Measurements from ENCODE around the gene MT3.
A peak's percentile ranks its signal among the peaks of the same experiment; 100 is the strongest.

Gene MT3

DNA sequence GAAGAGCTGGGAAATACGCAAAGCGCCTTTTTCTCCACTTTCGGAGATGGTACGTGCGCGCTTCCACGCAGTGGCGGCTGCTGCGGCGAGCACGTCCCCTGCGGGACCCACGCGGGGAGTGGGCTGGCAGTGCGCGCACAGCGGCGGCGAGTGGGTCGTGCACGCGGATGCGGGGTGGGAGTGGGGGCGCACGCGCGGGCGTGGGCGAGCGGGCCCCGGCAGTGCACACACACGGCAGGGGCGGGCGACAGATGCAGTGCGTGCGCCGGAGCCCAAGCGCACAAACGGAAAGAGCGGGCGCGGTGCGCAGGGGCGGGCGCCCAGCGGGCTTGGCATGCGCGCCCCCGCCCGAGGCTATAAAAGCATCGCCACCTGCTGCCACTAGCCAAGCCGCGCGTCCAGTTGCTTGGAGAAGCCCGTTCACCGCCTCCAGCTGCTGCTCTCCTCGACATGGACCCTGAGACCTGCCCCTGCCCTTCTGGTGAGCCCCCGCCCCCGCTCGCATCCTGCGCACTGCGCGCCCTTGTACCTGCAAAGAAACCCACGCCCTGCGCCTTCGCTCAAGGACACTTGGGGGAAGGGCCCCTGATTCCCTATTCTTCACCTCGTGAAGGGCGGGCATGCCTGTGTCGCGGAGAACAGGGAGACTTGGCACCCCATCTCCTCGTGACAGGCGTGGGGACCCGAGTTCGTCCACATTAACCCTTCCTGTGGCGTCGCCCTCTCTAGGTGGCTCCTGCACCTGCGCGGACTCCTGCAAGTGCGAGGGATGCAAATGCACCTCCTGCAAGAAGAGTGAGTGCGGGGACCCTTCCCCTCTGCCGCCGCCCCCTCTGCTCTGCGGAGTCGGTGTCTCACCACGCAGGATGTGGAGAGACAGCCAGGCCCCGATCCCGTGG lies at the start of gene MT3:
Gene MT3, plus strand, starts transcription at position 388 of the 899 bp plus-strand sequence. Its CDS starts 63 bp downstream, at position 451.
- H3K27me3 Mint-ChIP-seq = peaks cover 22% of the 10 kb centered on the region
- peaks cover 11% of the 10 kb centered on the region for H3K4me1 Mint-ChIP-seq

DNA sequence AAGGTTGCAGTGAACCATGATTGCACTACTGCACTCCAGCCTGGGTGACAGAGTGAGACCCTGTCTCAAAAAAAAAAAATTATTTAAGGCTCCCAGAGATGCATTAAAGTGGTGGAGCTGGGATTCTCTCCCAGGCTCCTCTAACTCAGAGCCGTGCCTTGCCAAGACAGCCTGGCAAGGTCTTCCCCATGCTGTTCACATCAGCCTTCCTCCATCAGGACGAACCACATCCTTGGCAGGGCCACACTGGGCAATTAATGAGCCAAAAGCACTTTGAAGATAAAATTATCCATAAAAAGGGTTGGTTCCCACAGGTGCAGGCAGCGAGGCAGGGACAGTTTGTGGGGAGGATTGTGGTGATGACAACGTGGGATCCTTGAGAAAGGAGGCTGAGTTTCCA lies 49.7 kb upstream of the MT3 start:
- Mint-ChIP-seq H3K27me3 (peaks cover 6% of the 10 kb centered on the region), H3K36me3 (ENCODE audit: low read depth) (no peaks in the 10 kb centered on the region), H3K9me3 (no peaks in the 10 kb centered on the region), H3K4me1 (no peaks in the 10 kb centered on the region), H3K27ac (no peak overlapping the region), H3K4me3 (no peak overlapping the region)
- DNase-seq = no peak
- no peak for ATAC-seq

More for the DNA sequence above, at the start of gene MT3:
- Mint-ChIP-seq H3K27ac (no peak within 1 kb of the TSS), H3K36me3 (ENCODE audit: low read depth) (no peaks in the 10 kb centered on the region), H3K4me3 (peak within 1 kb of the TSS; percentile 76), H3K9me3 (no peaks in the 10 kb centered on the region)
- DNase-seq = peak; percentile 55
- ATAC-seq = peak; percentile 56

DNA sequence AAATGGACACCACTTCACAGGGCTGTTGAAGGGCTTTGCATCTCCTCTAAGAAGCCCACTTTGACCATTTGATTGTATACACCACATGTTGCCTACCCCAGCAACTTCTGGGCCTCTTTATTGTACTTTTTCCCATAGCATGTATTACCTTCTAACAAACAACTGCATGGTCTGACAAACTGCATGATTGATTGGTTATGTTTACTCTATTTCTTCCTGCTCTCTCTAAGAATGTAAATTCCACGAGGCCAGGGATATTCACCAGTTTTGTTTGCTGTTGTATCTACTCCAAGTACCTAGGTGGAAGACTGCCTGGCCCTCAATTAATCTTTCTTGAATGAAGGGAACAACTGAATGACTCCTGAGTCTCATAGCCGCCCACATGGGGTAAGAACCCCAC lies 47.3 kb upstream of the MT3 start:
- Mint-ChIP-seq H3K4me3 (no peak overlapping the region), H3K4me1 (no peaks in the 10 kb centered on the region), H3K36me3 (ENCODE audit: low read depth) (no peaks in the 10 kb centered on the region), H3K9me3 (no peaks in the 10 kb centered on the region), H3K27ac (no peak overlapping the region), H3K27me3 (peaks cover 4% of the 10 kb centered on the region)
- ATAC-seq (no peak), DNase-seq (no peak)

DNA sequence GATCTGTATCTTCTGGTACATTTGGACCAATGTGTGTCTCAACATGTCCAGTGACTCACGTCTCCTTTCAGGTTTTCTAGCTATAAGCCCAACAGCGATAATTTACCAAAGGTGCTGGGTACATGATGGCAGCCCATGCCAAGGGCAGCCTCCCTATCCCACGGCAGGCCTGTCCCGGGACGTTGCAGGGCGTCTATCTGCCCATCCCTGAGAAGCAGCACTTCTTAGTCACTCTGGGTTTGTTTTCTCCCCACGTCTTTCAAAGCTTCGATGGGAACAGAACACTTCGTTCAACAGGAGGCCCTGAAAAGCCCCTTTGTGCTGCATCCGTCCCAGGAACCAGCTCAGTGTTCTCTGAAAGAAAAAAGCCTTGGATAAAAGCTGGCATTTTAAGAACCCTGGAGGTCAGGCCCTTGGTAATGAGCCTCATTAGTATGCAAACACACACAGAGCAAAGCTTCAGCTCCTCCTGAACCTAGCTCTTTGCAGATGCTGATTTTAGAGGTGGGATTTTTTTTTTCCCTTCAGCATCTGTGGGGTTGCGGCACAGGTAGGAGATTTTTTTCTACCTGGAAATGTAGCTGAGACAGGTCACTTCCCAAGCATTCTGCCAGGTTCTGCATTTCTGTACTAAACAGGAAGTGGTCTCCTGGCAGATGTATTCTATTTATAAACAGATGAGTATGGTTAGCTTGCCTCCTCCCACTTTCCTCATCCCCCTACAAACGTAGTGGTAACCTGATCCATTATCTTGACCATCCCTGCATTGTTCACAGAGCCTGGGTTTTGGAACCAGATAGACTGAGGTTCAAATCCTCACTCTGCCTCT lies 42.0 kb upstream of the MT3 start:
- DNase-seq (no peak), ATAC-seq (no peak)
- Mint-ChIP-seq H3K4me1 (peaks cover 17% of the 10 kb centered on the region), H3K4me3 (no peak overlapping the region), H3K27me3 (peaks cover 1% of the 10 kb centered on the region), H3K9me3 (no peaks in the 10 kb centered on the region), H3K27ac (peak overlapping the region; percentile 62), H3K36me3 (ENCODE audit: low read depth) (no peaks in the 10 kb centered on the region)

DNA sequence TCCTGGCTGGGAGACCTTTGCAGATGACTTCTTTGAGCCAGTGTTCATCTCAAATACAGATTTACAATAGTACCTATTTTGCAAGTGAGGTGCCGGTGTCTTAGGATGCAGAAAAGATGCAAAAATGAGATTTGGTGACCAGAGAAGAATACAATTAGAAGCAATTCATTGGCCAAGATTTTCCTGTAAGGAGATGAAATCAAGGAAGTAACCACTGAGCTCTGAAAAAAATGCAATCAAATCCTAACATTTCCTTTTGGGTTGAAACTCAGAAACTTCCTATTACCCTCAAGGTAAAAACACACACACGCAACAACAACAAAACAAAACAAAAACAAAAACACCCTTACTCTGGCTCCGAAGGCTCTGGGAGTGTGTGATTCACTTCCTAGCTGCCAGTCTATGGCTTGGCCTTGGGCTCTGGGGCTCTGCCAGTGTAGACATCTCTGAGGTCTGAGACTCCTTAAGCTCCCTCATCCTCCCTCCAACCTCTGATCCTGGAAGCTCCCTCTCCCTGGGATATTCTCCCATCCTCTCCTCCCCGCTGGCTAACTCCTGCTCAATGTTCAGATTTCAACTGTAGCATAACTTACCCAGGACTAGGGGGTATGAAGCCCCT lies 41.3 kb upstream of the MT3 start:
- Mint-ChIP-seq H3K36me3 (ENCODE audit: low read depth) (no peaks in the 10 kb centered on the region), H3K27me3 (no peaks in the 10 kb centered on the region), H3K9me3 (no peaks in the 10 kb centered on the region), H3K4me1 (peaks cover 17% of the 10 kb centered on the region), H3K4me3 (no peak overlapping the region), H3K27ac (peak overlapping the region; percentile 62)
- DNase-seq = no peak
- ATAC-seq = no peak

DNA sequence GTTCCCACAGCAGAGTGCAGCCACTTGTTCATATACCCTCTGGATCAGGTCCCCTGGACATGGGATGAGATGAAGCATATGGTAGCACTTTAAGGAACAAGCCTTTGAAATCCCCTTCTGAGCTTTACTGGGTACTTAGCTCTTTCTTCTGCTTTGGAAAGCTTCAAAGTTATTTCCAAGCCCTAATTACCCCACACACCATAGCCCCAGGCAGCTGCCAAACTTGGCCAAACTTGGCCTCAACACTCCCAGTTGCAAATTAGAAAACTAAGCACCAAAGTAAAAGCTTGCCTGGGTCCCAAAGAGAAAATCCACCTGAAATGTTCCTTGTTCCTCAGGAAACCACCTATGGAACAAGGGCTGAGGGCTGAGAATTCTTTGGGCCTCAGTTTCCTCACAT lies 40.2 kb upstream of the MT3 start:
- no peak overlapping the region for H3K27ac Mint-ChIP-seq
- peaks cover 3% of the 10 kb centered on the region for H3K27me3 Mint-ChIP-seq

DNA sequence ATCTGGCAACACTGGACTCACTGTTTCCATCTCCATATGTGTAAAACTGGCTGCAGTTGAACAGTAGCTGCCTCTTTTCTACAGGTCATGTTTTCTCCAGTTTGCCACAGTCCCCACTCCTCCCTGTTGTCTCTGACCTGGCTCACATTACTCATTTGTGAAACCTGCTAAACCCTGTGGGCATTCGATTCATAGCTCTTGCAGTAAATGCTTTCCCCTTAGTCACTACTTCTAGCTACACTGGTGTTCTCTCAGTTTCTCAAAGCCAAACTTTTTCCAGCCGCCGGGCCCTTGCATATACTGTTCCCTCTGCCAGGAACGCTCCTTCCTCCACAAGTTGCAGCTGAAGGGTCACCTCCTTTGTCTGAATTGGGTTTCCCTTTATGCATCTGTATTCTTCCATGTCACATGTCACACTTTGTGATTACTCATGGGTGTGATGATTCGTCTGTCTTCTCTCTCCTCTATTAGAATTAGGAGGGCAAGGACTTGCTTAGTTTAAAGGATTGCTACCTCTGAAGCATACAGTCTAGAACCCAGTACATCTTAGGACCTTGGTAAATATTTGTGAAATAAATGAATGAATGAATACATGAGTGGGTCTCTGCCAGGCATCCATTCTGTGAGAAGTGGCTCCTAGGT lies 39.5 kb upstream of the MT3 start:
- no peak overlapping the region for H3K27ac Mint-ChIP-seq
- DNase-seq (no peak), ATAC-seq (peak; percentile 84)

More for the DNA sequence above, 40.2 kb upstream of the MT3 start:
- H3K4me3 Mint-ChIP-seq = no peak overlapping the region
- H3K4me1 Mint-ChIP-seq = peaks cover 17% of the 10 kb centered on the region
- ATAC-seq = no peak
- DNase-seq = no peak
- H3K9me3 Mint-ChIP-seq = no peaks in the 10 kb centered on the region
- no peaks in the 10 kb centered on the region for H3K36me3 Mint-ChIP-seq (ENCODE audit: low read depth)

DNA sequence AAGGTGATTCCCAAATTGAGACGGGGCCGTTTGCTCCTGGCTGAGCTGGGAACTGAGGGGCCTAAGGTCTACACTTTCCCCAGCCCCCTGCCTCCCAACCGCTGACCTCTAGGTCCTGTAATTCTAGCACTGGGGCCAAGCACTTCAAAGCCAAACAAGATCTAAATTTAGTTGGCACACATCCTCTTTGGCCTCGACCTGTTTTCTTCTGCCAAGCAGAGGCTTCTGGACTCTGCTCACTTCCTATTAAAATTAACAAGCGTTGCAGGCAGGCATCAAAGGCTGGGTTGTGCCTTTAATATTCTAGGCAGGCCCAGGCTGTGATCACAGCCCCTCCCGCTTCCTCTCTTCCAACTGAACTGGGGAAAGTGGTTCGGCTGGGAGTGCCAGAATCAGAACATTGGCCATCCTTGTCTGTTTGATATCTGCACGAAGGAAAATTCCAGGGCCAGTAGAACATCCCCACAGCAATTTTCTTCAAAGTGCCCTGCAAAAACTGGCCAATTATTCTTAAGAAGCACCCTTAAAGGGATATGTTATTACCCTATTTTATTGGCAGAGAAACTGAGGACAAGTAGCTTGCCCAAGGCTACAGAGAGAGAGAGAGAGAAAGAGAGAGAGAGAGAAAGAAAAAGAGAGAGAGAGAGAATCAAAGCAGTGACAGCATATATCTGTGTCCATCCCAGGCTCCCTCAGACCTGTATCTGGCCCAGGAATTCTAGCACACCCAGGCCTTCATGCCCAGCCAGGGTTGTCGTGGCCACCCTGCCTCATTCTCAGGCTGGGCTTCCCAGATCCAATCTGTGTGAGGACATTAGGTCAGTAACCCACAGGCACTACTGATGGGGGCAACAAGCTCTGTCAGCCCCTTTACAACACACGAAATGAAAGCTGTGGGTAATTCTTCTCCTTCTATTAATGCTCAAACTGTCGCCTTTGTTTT lies 37.3 kb upstream of the MT3 start:
- no peaks in the 10 kb centered on the region for H3K36me3 Mint-ChIP-seq (ENCODE audit: low read depth)
- H3K27me3 Mint-ChIP-seq = peaks cover 11% of the 10 kb centered on the region
- DNase-seq (no peak), ATAC-seq (no peak)
- H3K9me3 Mint-ChIP-seq = no peaks in the 10 kb centered on the region
- peaks cover 17% of the 10 kb centered on the region for H3K4me1 Mint-ChIP-seq
- no peak overlapping the region for H3K4me3 Mint-ChIP-seq
- H3K27ac Mint-ChIP-seq = no peak overlapping the region

More for the DNA sequence above, 39.5 kb upstream of the MT3 start:
- Mint-ChIP-seq H3K36me3 (ENCODE audit: low read depth) (no peaks in the 10 kb centered on the region), H3K27me3 (peaks cover 4% of the 10 kb centered on the region), H3K9me3 (no peaks in the 10 kb centered on the region), H3K4me1 (peaks cover 17% of the 10 kb centered on the region), H3K4me3 (no peak overlapping the region)

DNA sequence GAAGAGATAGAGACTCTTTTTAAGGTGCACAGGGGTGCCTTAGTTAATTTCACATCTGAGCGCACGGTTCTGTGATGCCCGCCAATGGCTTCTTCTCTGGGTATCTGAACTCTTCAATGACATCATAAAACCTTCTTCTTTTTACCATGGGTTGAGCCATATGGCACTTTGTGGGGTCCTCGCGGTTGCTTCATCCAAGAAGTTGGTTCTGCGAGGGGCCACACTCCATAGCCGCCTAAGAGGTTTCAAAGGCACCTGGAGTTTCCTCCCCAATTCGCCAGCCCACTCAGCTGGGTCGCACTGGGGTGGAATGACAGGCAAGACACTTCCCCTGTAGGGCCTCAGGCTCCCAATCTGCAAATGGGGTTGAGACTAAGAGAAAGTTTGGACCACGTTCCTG lies 34.9 kb upstream of the MT3 start:
- DNase-seq = no peak
- Mint-ChIP-seq H3K27ac (no peak overlapping the region), H3K9me3 (no peaks in the 10 kb centered on the region), H3K27me3 (peaks cover 13% of the 10 kb centered on the region), H3K4me1 (peaks cover 5% of the 10 kb centered on the region), H3K4me3 (no peak overlapping the region), H3K36me3 (ENCODE audit: low read depth) (no peaks in the 10 kb centered on the region)
- ATAC-seq = no peak

DNA sequence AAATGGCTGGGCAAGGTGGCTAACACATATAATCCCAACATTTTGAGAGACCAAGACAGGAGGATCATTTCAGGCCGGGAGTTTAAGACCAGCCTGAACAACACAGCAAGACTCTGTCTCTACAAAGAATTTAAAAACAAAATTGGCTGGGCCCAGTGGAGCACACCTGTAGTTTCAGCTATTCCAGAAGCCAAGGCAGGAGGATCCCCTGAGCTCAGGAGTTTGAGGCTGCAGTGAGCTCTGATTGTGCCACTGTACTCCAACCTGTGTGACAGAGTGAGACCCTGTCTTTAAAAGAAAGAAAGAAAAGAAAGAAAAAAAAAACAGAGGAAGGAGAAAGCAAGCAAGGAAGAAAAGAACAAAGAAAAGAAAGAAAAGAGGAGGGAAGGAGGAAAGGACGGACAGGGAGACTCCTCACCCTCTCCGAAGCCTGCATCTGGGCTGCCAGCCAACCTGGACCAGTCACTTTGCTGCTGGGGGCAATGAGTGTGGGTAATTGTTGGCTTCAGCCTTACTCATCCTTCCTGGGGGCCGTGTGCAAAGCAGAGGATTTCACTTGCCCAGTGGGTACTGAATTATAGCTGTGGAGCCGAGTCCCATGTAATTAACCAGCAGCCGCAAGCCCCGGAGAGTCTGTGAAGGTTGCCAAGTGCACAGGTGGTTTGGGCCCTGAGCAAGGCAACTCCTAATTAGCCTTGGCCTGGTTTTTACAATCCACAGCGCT lies 31.1 kb upstream of the MT3 start:
- ATAC-seq = no peak
- H3K9me3 Mint-ChIP-seq = no peaks in the 10 kb centered on the region
- H3K4me1 Mint-ChIP-seq = no peaks in the 10 kb centered on the region
- no peak overlapping the region for H3K4me3 Mint-ChIP-seq
- H3K36me3 Mint-ChIP-seq (ENCODE audit: low read depth) = no peaks in the 10 kb centered on the region
- H3K27ac Mint-ChIP-seq = no peak overlapping the region
- no peak for DNase-seq
- peaks cover 19% of the 10 kb centered on the region for H3K27me3 Mint-ChIP-seq

DNA sequence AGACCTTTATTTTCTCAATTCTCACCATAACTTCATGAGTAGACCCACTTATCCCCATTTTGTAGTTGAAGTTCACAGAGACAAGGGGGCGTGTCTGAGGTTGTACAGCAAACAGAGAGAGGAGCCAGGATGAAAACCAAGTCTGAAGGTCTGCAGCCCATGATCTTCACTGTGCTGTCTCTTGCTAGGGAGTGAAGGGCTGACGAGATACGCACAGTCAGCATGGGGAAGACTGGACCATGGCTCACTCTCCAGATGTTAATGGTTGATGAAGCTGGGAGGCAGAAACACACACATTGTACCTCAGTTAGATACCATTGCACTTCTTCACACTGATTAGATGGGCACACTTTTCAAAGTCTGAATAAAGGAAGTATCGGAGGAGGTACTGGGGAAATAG lies 30.2 kb upstream of the MT3 start:
- DNase-seq = no peak
- Mint-ChIP-seq H3K36me3 (ENCODE audit: low read depth) (no peaks in the 10 kb centered on the region), H3K4me1 (no peaks in the 10 kb centered on the region), H3K27me3 (peaks cover 16% of the 10 kb centered on the region), H3K4me3 (no peak overlapping the region), H3K9me3 (no peaks in the 10 kb centered on the region), H3K27ac (no peak overlapping the region)
- no peak for ATAC-seq

DNA sequence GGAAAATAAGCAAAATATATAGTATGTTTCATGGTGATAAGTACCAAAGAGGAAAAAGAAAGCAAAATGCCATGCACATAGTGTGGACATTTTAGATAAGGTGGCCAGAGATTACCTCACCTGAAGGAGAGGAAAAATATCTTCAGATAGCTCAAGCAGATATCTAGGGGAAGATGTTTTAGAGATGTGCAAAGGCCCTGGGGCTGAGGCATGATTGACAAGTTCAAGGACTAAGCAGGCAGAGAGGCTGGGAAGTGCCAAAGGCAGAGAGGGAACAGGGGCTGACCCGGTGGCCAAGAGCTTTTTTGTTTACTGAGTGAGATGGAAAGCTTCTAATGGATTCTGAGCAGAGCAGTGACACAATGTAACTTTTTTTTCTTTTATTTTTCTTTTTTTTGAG lies 28.9 kb upstream of the MT3 start:
- Mint-ChIP-seq H3K4me3 (no peak overlapping the region), H3K27me3 (peaks cover 12% of the 10 kb centered on the region), H3K36me3 (ENCODE audit: low read depth) (no peaks in the 10 kb centered on the region), H3K27ac (no peak overlapping the region), H3K4me1 (no peaks in the 10 kb centered on the region), H3K9me3 (no peaks in the 10 kb centered on the region)
- no peak for ATAC-seq
- DNase-seq = no peak

DNA sequence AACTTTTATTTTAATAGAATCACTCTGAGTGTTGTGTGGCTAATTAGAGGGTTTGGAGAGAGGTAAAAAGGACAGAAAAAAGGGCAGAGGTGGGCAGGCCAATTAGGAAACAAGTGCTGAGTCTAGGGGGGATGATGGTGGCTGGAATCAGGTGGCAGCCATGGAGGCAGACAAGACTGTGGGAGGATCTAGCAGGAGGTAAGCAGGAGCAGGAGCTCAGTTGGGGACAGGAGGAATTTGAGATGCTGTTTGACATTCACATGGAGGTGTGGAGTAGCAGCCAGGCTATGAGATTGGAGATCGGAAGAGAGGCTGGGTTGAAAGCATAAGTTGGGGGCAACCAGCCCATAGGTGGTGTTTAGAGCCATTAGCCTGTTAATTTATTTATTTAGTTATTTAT lies 28.2 kb upstream of the MT3 start:
- ATAC-seq = no peak
- H3K36me3 Mint-ChIP-seq (ENCODE audit: low read depth) = no peaks in the 10 kb centered on the region
- peaks cover 14% of the 10 kb centered on the region for H3K27me3 Mint-ChIP-seq
- no peak for DNase-seq
- H3K4me3 Mint-ChIP-seq = no peak overlapping the region
- H3K27ac Mint-ChIP-seq = no peak overlapping the region
- H3K9me3 Mint-ChIP-seq = no peaks in the 10 kb centered on the region
- H3K4me1 Mint-ChIP-seq = no peaks in the 10 kb centered on the region
